ENCODE measurements around the gene RIBC1.
"Not testable (repeated sequence)": the region's sequence is repeated elsewhere in the genome, so short reads cannot be mapped to it uniquely, and the experiment has no call there.

The RIBC1 gene

DNA sequence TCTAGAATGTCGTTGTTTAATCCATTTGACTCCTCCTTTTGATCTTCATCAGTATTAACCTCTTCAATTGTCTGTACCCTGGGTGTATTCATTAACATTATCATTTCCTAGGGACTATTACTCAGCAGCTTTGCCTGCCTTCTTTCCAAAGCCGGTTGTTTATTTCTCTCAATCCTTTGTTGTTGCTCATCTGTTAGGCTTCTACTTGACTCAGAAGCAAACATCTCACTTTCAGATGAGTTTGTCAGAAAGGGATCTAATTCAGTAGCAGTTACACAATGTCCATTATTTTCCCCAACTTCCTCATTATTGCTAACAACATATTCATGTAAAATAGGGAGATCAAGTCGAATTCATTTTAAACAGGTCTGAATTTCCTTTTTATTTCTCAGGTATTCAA lies 33.6 kb downstream of the RIBC1 start:
- H3K27ac ChIP-seq = peak overlapping the region in 3 of 11 experiments; percentile 7 to 47 (median 42); a peak in 4 of 22 replicates
- H3K9me3 ChIP-seq (replicated peaks in 1 of 11) = peaks cover 0 to 6% (median 0%) of the 10 kb centered on the region in 11 experiments; a peak in 2 of 22 replicates
- H3K36me3 ChIP-seq = no peaks in the 10 kb centered on the region
- peak overlapping the region in 3 of 11 experiments; percentile 2 to 32 (median 24); a peak in 5 of 22 replicates for H3K4me2 ChIP-seq
- H3K4me3 ChIP-seq = no peak overlapping the region
- no peaks in the 10 kb centered on the region for H4K20me1 ChIP-seq
- no peak for TF ChIP-seq Cebpa-rat (IDR thresholded peaks at IDR 0.05)
- H3K27me3 ChIP-seq = peaks cover 42 to 88% (median 71%) of the 10 kb centered on the region in 11 experiments
- H3K4me1 ChIP-seq = peaks cover 0 to 12% (median 0%) of the 10 kb centered on the region in 10 experiments; a peak in 3 of 20 replicates
- no peak overlapping the region; a peak in 1 of 22 replicates for H3K9ac ChIP-seq

DNA sequence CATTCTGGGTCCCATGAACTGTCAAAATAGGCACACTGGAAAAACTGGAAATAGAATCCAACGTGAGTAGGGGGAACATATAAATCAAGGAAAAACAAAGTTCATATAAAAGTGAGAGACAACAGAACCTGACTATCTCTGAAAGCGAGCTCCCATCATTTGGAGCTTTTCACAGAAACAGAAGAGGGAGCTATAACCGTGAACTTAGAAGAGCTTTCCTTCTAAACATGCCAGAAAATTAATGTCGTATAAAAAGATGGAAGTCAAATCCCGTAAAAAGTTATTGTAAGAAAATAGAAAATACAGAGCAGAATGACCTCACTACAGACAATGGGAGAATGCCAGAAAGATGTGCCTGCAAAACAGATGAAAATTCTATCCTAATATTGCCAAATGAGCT lies 35.4 kb downstream of the RIBC1 start:
- no peaks in the 10 kb centered on the region for H3K36me3 ChIP-seq
- H3K4me1 ChIP-seq = peaks cover 0 to 12% (median 0%) of the 10 kb centered on the region in 10 experiments; a peak in 3 of 20 replicates

DNA sequence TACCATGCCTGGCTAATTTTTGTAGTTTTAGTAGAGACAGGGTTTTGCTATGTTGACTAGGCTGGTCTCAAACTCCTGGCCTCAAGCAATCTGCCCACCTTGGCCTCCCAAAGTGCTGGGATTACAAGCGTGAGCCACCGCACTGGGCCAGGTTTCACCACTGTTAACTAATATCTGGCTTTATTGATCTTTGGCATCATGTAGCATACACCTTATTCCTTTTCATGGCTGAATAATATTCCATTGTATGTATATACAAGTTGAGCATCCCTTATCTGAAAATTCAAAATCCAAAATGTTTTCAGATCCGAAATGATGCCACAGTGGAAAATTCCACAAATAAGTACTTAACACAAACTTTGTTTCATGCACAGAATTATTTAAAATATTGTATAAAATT lies 46.0 kb downstream of the RIBC1 start:
- not testable (repeated sequence) for H3K9ac ChIP-seq; H3K27ac ChIP-seq; H3K4me1 ChIP-seq; H3K36me3 ChIP-seq; H4K20me1 ChIP-seq; H3K4me2 ChIP-seq; H3K4me3 ChIP-seq; H3K9me3 ChIP-seq (replicated peaks in 1 of 11)
- peaks cover 32 to 79% (median 56%) of the 10 kb centered on the region in 11 experiments for H3K27me3 ChIP-seq

More for the DNA sequence above, 35.4 kb downstream of the RIBC1 start:
- TF ChIP-seq Cebpa-rat (IDR thresholded peaks at IDR 0.05) = no peak
- Histone ChIP-seq H3K4me2 (no peak overlapping the region), H3K9me3 (replicated peaks in 1 of 11) (peaks cover 0 to 6% (median 0%) of the 10 kb centered on the region in 11 experiments; a peak in 2 of 22 replicates), H3K27ac (no peak overlapping the region), H3K27me3 (peaks cover 42 to 79% (median 66%) of the 10 kb centered on the region in 11 experiments), H4K20me1 (no peaks in the 10 kb centered on the region), H3K4me3 (no peak overlapping the region), H3K9ac (no peak overlapping the region)

DNA sequence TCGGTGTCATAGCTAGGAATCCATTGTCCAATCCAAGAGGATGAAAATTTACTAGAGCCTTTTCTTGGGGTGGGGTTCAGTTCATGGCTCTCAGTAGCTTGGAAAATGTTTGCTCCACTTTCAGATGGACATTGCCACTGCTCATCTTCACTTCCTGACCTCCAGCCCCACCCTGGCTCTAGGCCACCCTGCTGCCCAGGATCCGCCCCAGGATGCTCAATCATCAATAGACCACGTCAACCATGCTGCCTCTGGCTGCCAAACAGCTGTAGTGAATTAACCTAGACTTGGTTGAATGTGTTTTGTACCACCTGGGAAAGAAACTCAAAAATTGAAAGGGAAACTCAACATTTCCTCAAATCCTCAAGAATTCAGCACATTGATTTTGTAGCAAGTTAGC lies 48.7 kb downstream of the RIBC1 start:
- Histone ChIP-seq H3K36me3 (no peaks in the 10 kb centered on the region), H3K9ac (no peak overlapping the region), H3K9me3 (replicated peaks in 1 of 11) (0 out of 22 replicates have a peak, but pooled peaks cover 0 to 3% (median 0%) of the 10 kb centered on the region in 11 experiments), H3K27ac (no peak overlapping the region), H3K4me2 (no peak overlapping the region), H3K4me3 (no peak overlapping the region), H3K27me3 (peaks cover 39 to 91% (median 70%) of the 10 kb centered on the region in 11 experiments), H4K20me1 (no peaks in the 10 kb centered on the region), H3K4me1 (peaks cover 0 to 12% (median 0%) of the 10 kb centered on the region in 10 experiments; a peak in 5 of 20 replicates)
- TF ChIP-seq Cebpa-rat (IDR thresholded peaks at IDR 0.05) = no peak

DNA sequence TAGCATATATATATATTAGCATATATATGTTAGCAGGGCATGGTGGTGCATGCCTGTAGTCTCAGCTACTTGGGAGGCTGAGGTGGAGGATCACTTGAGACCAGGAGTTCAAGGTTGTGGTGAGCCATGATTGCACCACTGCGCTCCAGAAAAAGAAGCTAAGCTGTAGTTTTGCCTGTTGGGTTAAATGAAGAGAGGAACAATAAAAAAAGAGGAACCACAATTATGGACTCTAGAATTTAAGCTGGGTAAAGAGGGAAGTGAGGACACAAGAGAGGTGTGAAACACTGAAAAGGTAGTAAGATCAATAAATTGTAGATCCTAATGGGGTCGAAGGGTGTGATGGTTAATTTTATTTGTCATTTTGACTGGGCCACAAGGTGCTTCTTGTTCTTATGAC lies 52.0 kb downstream of the RIBC1 start:
- Histone ChIP-seq H3K4me3 (no peak overlapping the region), H3K9me3 (replicated peaks in 1 of 11) (peaks cover 0 to 14% (median 0%) of the 10 kb centered on the region in 11 experiments; a peak in 5 of 22 replicates), H3K9ac (no peak overlapping the region), H3K27me3 (peaks cover 40 to 78% (median 68%) of the 10 kb centered on the region in 11 experiments), H3K4me1 (peaks cover 0 to 12% (median 0%) of the 10 kb centered on the region in 10 experiments; a peak in 5 of 20 replicates), H4K20me1 (no peaks in the 10 kb centered on the region), H3K27ac (no peak overlapping the region), H3K4me2 (peak overlapping the region in 1 of 11 experiments; percentile 26; a peak in 2 of 22 replicates), H3K36me3 (no peaks in the 10 kb centered on the region)
- no peak for TF ChIP-seq Cebpa-rat (IDR thresholded peaks at IDR 0.05)

DNA sequence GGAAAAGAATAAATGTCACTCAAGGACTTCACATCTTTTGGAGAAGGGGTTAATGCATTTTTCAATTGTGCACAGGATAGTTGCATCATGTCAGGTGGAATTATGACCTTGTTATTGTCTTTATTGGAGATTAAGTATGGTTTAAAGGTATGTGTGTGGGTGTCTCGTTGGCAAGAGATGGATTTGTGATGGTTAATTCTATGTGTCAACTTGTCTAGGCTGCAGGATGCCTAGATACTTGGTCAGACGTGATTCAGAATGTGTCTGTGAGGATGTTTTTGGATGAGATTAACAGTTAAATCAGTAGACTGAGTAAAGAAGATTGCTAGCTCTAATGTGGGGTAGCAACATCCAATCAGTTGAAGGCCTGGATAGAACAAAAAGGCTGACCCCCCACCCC lies 53.7 kb downstream of the RIBC1 start:
- no peak overlapping the region for H3K4me3 ChIP-seq
- peaks cover 0 to 14% (median 0%) of the 10 kb centered on the region in 11 experiments; a peak in 5 of 22 replicates for H3K9me3 ChIP-seq (replicated peaks in 1 of 11)
- H3K9ac ChIP-seq = no peak overlapping the region
- no peak for TF ChIP-seq Cebpa-rat (IDR thresholded peaks at IDR 0.05)
- H3K36me3 ChIP-seq = no peaks in the 10 kb centered on the region
- peaks cover 0 to 12% (median 0%) of the 10 kb centered on the region in 10 experiments; a peak in 5 of 20 replicates for H3K4me1 ChIP-seq
- H3K27me3 ChIP-seq = peaks cover 50 to 86% (median 74%) of the 10 kb centered on the region in 11 experiments
- H3K27ac ChIP-seq = no peak overlapping the region
- no peak overlapping the region for H3K4me2 ChIP-seq
- no peaks in the 10 kb centered on the region for H4K20me1 ChIP-seq

DNA sequence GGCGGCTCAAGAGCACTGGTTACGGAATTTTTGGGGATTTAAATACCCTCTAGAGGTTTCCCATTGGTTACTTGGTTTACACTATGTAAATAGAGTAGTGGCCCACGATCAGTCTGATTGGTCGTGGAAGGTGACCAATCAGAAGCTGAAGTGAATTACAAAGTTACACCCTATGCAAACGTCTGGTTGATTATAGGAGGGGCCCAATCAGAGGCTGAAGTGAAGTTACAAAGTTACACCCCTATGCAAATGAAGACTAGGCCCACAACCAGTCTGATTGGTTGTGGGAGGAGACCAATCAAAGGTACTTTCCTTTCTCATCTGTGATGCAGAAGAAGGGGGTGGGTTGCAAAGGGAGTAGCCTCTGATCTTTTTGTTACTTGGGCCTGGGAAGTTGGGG lies 56.6 kb downstream of the RIBC1 start:
- TF ChIP-seq Cebpa-rat (IDR thresholded peaks at IDR 0.05) = no peak
- H3K9ac ChIP-seq = no peak overlapping the region
- no peak overlapping the region for H3K27ac ChIP-seq
- no peak overlapping the region for H3K4me2 ChIP-seq
- peaks cover 0 to 14% (median 0%) of the 10 kb centered on the region in 11 experiments; a peak in 5 of 22 replicates for H3K9me3 ChIP-seq (replicated peaks in 1 of 11)
- no peaks in the 10 kb centered on the region for H3K36me3 ChIP-seq
- no peaks in the 10 kb centered on the region for H4K20me1 ChIP-seq
- no peak overlapping the region for H3K4me3 ChIP-seq
- H3K27me3 ChIP-seq = peaks cover 27 to 79% (median 68%) of the 10 kb centered on the region in 11 experiments
- H3K4me1 ChIP-seq = peaks cover 0 to 10% (median 0%) of the 10 kb centered on the region in 10 experiments; a peak in 5 of 20 replicates

All from BLaER1 treated with 17β-estradiol and CSF1 and Interleukin-3, amounts not matched to agents 10 nM and 100 nM (cell line).